Measurements from ENCODE around the gene ANKRD63.

Gene ANKRD63

GRCh38 chr15:40295297-40295696 is 12.4 kb upstream of the ANKRD63 start:
- DNase-seq: no peak

- no peak for DNase-seq
Observed at GRCh38 chr15:40293905-40294895, 11.3 kb upstream of the ANKRD63 start.

GRCh38 chr15:40293006-40293405 is 10.1 kb upstream of the ANKRD63 start:
- no peak for DNase-seq

GRCh38 chr15:40292246-40292645 is 9.4 kb upstream of the ANKRD63 start:
- no peak for DNase-seq

- DNase-seq: no peak
Observed at GRCh38 chr15:40290918-40291574, 8.2 kb upstream of the ANKRD63 start.

- no peak for DNase-seq
Observed at GRCh38 chr15:40290545-40290917, 7.7 kb upstream of the ANKRD63 start.

GRCh38 chr15:40289140-40289775 is 6.4 kb upstream of the ANKRD63 start:
- DNase-seq: no peak

- no peak for DNase-seq
Observed at GRCh38 chr15:40287968-40288367, 5.1 kb upstream of the ANKRD63 start.

- DNase-seq: no peak
Observed at GRCh38 chr15:40287505-40287904, 4.6 kb upstream of the ANKRD63 start.

- DNase-seq: no peak
Observed at GRCh38 chr15:40286794-40287193, 3.9 kb upstream of the ANKRD63 start.

- DNase-seq: no peak
Observed at GRCh38 chr15:40286061-40286532, 3.2 kb upstream of the ANKRD63 start.

- no peak for DNase-seq
Observed at GRCh38 chr15:40285554-40286011, 2.7 kb upstream of the ANKRD63 start.

- no peak for DNase-seq
Observed at GRCh38 chr15:40285151-40285550, 2.3 kb upstream of the ANKRD63 start.

- no peak for DNase-seq
Observed at GRCh38 chr15:40283615-40284300, 894 bp upstream of the ANKRD63 start.

GRCh38 chr15:40282147-40282868 is 556 bp downstream of the ANKRD63 start:
- DNase-seq: peak; percentile 48 to 63

- no peak for DNase-seq
Observed at GRCh38 chr15:40281801-40282146, 1.1 kb downstream of the ANKRD63 start.

GRCh38 chr15:40281057-40281800 is 1.6 kb downstream of the ANKRD63 start:
- DNase-seq: no peak

GRCh38 chr15:40280260-40281056 is 2.4 kb downstream of the ANKRD63 start:
- no peak for DNase-seq

- peak; percentile 80 to 82 for DNase-seq
Observed at GRCh38 chr15:40279437-40280141, 3.3 kb downstream of the ANKRD63 start.

GRCh38 chr15:40278026-40278425 is 4.8 kb downstream of the ANKRD63 start:
- no peak for DNase-seq
